PC-3 (cell line): Measurements from ENCODE around the gene WDR45.

Experiments used
- EZH2 ChIP-seq: fragments of 300-600 bp; sonication (generic); IDR thresholded peaks from one replicate; pipeline ENCODE4 v1.6.1; 2017; ENCODE audit warnings: antibody characterized with exemption, mild to moderate bottlenecking, low read length; ENCODE audit not compliant: unreplicated experiment
- TF ChIP-seq, protein P1 (sequence below): fragments of 300-600 bp; sonication (generic); conservative IDR thresholded peaks from 2 replicates; pipeline ENCODE4 v1.5.1; 2017; ENCODE audit warnings: antibody characterized with exemption, low read depth, mild to moderate bottlenecking, low read length

DNA sequence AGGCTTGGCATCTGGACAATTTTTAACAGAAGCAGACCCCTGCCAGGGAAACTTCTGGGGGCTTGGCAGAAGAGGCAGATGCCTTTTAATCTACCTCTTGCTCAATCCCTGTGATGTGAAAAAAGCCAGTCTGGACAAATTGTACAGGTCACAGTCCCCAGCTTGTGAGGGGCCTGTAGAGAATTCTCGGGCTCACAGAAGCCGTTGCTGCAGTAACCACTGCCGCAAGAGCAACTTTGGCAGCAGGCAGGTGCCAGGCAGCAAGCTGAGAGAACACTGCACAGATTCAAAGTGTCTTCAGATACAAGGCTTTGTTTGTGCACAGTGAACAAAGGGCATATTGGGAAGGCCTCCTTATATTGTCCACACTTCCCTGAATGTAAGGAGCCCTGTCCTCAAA is 32.1 kb upstream of the WDR45 start:
- no peak for TF ChIP-seq EZH2
- TF ChIP-seq, protein P1, sequence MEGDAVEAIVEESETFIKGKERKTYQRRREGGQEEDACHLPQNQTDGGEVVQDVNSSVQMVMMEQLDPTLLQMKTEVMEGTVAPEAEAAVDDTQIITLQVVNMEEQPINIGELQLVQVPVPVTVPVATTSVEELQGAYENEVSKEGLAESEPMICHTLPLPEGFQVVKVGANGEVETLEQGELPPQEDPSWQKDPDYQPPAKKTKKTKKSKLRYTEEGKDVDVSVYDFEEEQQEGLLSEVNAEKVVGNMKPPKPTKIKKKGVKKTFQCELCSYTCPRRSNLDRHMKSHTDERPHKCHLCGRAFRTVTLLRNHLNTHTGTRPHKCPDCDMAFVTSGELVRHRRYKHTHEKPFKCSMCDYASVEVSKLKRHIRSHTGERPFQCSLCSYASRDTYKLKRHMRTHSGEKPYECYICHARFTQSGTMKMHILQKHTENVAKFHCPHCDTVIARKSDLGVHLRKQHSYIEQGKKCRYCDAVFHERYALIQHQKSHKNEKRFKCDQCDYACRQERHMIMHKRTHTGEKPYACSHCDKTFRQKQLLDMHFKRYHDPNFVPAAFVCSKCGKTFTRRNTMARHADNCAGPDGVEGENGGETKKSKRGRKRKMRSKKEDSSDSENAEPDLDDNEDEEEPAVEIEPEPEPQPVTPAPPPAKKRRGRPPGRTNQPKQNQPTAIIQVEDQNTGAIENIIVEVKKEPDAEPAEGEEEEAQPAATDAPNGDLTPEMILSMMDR = no peak
